8988T (cell line): Measurements from ENCODE around the gene SGTB.
A peak's percentile ranks its signal among the peaks of the same experiment; 100 is the strongest.

Experiments used
- DNase-seq: peaks from one replicate; pipeline ENCODE4 v3.0.0; 2011

The SGTB gene, protein sequence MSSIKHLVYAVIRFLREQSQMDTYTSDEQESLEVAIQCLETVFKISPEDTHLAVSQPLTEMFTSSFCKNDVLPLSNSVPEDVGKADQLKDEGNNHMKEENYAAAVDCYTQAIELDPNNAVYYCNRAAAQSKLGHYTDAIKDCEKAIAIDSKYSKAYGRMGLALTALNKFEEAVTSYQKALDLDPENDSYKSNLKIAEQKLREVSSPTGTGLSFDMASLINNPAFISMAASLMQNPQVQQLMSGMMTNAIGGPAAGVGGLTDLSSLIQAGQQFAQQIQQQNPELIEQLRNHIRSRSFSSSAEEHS

DNA sequence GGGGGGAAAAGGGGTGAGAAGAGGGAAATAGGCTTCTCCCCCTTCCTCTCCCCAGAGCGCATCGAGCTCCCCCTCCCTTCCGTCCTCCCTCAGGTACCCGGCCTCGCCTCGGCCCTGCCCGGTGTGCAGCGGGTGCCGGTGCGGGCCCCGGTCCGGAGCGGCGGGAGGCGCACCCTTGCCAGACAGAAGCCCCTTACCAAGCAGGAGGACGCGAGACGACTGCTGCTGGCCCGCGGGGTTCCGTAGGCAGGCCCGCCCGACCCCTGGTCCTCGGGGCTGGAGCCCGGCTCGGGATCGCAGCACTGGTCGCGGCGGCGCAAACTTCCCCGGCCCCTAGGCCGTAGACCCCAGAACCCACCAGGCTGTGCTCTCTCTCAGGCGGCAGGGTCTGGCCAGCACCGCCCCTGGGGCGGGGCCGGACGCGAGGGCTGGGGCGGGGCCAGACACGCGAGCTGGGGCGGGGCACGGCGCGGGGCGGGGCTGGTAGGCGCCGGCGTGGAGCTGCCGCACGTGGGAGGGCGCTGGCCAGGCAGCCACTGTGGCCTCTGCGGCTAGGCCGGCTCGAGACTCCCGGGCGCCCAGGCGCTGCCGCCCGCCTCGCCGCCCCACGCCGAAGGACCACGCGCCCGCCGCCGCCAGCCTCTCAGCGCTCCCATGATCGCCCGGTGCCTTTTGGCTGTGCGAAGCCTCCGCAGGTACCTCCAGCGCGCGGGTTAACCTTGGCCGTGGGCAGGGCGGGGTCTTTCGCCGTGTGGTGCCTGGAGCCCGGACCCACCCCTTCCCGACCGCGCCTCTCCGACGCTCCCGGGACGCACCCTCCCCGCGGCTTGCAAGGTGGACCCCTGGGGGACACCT lies at the start of gene SGTB, which contains the start of gene NLN:
Gene SGTB (minus strand): TSS at position 390 of the 855 bp plus-strand sequence. CDS start 1,302 bp downstream, outside the sequence.
Gene NLN (plus strand): TSS at position 486 of the 855 bp plus-strand sequence. CDS start 169 bp downstream, at position 655.
- DNase-seq, result peak; percentile 61

DNA sequence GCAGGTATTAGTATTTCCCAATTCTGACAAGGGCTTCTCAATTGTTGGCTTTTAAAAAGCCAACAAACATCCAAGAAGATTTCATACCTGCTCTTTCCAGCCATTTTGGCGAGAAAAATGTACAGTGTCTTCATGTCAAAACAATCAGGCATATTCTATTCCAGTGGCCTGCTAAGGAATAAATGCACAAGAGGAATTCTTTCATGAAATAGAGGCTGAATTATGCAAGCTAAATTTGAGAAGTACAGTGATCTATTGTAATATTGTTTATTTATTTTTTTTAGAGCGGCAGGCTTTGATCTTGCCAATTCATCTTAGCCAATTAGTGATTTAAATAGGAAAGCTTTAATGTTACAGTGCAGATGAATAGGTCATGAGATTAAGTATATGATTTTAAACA lies 49.4 kb upstream of the SGTB start:
- DNase-seq, result no peak

DNA sequence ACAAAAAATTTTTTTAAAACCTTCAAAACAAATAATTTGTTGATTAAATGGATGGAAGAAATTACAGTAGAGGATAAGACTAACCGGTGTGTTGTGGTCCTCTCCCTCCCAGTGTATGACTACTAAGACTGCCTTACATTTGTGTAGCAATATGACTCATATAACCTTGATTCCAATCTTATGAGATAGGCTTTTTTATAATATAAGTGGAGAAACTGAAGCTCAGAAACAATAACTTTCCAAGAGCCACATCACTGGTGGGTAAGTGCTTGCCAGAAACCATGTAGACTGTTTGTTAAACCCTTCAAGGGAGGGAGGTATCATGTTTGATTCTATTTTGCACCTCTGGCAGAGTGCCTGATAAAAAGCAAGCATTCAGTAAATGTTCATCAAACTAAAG lies 47.6 kb upstream of the SGTB start:
- no peak for DNase-seq

DNA sequence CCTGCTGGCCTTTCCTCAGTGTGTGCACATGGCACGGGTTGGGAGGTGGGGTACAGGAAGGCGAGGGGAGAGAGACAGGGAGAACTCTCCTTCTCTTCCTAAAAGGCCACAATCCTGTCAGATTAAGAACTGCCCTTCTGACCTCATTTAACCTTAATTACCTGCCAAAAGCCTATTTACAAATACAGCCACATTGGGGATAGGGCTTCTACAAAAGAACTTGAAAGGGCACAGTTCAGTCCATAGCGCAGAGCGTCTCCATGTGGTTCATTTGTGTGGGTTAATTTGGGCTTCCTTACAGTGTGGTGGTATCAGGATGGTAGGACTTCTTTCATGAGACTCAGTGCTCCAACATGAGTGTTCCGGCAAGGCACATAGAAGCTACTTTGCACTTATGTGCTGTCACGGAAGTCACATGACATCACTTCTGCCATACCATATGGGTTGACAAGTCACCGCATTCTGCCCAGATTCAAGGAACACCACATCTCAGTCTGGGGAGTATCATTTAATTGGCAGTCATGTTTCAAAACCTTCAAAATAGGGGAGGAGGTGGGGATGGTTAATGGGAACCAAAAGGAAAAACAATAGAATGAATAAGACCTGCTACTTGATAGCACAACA lies 46.9 kb upstream of the SGTB start:
- DNase-seq, result no peak

DNA sequence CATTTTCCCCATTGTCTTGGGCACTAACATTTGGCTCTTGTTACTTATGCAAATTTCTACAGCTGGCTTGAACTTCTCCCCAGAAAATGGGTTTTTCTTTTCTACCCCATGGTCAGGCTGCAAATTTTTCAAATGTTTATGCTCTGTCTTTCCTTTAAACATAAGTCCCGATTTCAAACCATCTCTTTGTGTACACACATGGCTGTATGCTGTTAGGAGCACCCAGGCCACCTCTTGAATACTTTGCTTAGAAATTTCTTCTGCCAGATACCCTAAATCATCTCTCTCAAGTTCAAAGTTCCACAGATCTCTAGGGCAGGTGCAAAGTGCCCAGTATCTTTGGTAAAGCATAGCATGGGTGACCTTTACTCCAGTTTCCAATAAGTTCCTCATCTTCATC lies 45.7 kb upstream of the SGTB start:
- no peak for DNase-seq

DNA sequence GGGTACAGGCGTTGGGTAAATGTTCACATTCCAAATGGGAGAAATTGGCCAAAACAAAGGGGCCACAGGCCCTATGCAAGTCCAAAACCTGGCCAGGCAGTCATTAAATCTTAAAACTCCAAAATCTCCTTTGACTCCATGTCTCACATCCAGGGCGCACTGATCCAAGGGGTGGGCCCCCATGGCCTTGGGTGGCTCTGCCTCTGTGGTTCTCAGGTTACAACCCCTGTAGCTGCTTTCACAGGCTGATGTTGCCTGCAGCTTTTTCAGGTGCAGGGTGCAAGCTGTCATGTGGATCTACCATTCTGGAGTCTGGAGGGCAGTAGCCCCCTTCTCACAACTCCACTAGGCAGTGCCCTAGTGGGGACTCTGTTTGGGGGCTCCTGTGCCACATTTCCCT lies 44.9 kb upstream of the SGTB start:
- no peak for DNase-seq

DNA sequence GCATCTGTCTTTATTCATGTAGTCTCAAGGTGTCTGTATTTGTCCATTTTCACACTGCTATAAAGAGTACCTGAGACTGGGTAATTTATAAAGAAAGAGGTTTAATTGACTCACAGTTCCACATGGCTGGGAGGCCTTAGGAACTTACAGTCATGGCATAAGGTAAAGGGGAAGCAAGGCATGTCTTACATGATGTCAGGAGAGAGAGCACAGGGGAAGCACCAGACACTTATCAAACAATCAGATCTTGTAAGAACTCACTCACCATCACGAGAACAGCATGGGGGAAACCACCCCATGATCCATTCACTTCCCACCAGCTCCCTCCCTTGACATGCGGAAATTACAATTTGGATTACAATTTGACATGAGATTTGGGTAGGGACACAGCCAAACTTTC lies 44.3 kb upstream of the SGTB start:
- DNase-seq, result no peak

DNA sequence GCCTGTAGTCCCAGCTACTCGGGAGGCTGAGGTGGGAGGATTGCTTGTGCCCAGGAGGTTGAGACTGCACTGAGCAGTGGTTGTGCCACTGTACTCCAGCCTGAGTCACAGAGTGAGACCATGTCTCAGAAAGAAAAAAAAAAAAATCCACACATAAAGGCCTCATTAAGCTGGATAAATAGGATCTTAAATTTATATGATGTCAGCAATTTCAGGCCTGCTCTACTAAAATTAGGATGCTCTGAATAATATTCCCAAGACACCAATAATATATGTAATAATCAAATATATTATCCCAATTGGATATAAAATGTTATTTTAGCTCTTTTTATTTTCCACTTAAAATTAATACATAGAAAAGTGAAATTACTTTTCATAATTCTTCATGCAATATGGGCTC lies 43.7 kb upstream of the SGTB start:
- no peak for DNase-seq

DNA sequence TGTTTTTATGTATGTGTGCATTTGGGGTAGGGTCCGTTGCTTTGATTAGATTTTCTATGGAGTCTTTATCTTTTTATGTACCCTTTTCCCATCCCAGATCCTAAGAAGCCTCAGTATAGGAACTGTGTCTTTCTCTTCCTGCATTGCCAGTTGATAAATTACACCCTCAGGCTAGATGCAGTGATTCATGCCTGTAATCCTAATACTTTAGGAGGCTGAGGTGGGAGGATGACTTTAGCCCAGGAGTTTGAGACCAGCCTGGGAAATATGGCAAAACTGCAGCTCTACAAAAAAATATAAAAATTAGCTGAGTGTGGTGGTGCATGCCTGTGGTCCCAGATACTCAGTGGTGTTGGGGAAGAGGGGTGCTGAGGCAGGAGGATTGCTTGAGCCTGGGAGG lies 40.3 kb upstream of the SGTB start:
- no peak for DNase-seq

DNA sequence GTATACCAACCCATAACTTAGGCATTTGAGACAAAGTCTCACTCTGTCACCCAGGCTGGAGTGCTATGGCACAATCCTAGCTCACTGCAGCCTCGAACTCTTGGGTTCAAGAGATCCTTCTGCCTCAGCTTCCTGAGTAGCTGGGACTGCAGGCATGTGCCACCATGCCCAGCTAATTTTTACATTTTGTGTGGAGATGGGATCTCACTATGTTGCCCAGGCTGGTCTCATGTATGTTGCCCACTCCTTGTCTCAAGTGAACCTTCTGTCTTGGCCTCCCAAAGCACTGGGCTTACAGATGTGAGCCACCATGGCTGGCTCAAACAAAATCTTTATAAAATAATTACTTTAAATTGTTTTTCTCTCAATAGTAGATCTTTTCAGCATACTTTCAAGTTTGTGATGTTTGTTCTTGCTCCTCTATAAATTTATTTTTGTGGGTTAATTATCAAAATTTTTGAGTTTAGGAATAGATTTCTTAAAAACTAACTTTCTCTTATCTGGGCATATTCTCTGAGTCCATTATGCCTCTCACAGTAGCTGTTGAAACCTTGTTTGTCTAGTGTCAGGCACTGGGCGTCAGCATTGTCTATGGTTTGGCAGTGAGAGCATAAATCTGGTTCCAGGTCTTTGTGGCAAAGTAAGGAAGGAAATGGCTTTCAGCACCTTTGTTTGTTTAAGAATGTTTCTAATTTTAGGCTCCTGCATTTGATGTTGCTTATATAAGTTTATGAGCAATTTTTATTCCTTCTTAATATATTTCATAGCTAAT lies 38.8 kb upstream of the SGTB start:
- DNase-seq, result no peak

DNA sequence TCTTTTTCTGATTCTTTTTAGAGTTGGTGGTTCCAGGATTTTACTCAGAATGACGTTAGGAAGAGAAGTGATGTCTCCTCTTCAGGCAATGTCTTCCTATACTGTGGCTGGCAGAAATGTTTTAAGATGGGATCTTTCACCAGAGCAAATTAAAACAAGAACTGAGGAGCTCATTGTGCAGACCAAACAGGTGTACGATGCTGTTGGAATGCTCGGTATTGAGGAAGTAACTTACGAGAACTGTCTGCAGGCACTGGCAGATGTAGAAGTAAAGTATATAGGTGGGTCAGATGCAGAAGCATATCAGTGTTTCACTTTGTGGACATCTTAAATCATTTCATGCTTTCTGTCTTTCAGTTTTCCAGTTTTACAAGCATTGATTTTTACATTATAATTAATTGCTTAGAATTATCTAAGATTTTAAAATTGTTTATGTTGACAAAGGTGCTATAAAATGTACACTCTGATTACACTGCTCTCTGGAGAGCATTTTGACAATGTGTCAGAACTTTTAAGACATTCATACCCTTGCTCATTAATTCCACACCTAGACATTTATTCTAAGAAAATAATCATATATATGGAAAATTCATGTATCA lies 36.7 kb upstream of the SGTB start:
- no peak for DNase-seq

DNA sequence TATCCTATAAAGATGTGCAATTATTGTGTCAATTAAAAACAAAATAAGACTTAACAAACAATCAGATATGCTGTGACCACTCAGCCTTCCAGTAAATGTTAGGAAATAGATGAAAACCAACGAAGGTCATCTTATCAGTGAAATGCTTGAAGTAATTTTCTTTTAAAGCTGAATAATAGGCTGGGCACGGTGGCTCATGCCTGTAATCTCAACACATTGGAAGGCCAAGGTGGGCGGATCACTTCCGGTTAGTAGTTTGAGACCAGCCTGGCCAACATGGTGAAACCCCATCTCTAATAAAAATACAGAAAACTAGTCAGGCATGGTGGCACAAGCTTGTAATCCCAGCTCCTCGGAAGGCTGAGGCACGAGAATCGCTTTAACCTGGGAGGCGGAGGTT lies 31.3 kb upstream of the SGTB start:
- DNase-seq, result no peak

DNA sequence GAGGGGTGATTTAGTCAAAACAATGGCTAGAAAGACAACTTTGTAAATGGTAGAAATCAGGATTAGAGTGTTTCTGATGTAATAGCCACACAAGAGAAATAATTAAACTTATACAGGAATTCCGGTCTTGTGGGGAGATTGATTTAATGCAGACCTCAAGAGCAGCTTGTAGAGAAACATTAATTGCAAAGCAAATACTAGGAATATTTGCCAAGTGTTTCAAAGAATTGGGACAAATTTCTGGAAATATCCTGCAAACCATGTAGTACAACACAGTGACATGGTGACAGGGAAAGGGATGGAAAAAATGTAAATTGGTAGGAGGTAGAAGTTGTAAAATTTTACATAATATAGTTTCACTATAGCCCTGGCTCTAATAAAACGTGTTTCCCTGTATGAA lies 29.0 kb upstream of the SGTB start:
- no peak for DNase-seq

DNA sequence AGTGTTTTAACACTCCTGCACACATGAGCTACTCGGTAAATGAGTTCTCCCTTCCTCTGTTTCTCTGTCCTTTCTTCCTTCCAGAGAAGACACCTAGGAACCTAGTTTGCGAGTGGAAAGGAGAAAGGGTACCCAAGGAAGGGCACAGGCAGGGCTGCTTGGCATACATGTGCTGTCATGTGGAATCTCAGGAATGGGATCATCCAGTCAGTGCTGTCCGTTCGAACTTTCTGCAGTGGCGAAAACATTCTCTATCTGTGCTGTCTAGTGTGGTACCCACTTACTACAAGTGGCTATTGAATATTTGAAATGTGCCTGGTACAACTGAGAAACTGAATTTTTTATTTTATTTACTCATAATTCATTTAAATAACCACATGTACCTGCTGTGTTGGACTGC lies 28.0 kb upstream of the SGTB start:
- DNase-seq, result no peak

DNA sequence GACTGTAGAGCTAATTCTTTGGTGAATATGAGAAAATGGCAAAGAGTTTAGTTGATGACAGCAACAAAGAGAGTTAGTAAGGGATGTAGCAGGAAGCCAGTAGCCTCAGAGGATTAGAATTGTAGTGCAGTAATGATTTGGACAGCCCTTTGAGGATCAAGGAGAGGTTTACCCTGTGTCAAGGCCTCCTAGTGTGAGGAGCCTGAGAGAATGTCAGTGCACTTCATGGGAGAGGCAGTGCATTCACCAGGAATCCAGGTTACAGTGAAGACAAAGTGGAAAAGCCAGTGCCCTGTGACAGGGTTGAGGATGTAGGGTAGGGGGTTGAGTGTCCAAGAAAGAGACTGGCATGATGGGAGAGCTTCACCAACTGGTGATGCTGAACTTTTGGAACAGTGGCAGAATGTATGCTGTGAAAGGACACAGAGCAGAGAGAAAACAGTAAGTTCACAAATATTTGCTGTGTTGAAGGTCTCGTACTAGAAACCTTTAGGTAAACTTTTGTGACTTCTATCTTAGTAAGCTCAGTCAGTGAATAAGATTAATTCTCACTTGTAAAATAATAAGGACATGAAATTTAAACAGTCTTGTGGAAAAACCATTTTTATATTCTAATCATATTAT lies 27.4 kb upstream of the SGTB start:
- DNase-seq, result no peak

DNA sequence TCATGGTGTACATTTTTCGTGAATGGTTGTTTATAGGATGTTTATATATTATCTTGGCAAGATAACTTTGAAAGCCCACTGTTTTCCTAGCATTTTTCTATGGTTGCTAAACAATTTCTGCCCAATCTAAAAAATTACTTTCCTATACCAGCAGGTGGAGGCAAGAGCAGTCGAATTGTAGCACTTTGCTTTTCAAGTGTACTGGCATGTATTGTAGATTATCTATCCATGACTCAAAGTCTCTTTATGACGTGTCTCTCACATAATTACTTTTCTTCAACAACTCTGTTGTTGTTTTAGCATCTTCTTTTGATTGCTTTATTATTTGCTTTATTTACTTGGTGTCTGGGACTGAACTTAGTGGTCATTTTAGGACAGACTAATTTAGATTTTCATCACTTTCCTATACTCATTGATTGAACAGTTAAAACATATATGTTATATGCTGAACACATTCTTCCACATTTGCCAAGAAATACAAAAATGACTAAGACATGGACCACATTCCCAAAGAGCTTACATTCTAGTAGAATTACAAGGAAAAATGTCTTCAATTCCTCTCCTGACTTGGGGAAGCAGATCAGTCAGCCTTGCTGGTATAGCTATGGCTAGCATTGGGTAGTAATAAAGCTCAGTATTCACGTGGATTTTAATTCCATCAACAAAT lies 20.8 kb upstream of the SGTB start:
- DNase-seq, result peak; percentile 28

DNA sequence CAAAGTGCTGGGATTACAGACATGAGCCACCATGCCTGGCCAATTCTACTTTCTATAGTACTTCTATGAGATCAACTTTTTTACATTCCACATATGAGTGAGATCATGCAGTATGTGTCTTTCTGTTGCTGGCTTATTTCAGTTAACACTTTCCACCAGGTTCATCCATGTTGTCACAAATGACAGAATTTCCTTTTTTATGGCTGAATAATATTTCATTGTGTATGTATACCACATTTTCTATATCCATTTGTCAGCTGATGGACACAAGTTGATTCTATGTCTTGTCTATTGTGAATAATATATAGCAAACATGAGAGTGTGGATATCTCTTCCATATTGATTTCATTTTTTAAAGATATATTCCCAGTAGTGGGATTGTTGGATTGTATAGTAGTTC lies 17.3 kb upstream of the SGTB start:
- no peak for DNase-seq

DNA sequence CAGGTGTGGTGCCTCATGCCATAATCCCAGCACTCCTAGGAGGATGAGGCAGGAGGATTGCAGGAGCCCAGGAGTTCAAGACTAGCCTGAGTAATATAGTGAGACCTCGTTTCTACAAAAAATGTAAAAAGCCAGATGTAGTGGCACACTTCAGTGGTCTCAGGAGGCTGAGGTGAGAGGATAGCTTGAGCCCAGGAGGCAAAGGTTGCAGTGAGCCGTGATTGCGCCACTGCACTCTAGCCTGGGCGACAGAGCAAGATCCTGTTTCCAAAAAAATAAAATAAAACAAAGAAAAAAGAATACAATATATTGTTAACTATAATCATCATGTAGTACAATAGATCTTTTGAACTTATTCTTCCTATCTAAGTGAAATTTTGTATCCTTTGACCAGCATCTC lies 16.4 kb upstream of the SGTB start:
- DNase-seq, result no peak

DNA sequence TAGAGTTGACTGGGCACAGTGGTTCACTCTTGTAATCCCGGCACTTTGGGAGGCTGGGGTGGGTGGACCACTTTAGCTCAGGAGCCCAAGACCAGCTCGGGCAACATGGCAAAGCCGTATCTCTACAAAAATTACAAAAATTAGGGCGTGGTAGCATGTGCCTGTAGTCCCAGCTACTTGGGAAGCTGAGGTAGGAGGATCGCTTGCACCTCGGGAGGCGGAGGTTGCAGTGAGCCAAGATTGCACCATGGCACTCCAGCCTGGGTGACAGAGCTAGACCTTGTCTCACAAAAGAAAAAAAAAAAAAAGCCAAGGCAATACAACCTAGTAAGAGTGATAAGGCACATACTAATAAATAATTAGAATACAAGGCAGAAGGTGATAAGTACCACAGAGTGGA lies 15.9 kb upstream of the SGTB start:
- DNase-seq, result no peak

DNA sequence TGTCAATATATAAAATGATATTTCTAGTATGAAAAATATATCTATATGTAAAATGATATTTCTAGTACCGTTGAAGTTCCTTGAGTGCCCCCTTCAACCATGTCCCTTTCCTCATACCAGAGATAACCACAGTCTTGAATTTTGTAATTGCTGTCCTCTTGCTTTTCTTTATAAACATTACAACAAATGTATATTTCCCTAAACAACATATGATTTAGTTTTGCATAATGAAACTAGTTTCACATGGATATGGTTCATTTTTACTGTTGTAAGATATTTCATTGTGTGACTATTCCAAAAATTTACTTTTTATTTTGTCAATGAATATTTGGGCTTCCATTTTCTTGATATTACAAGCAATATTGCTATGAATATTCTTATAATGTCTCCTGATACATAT lies 14.1 kb upstream of the SGTB start:
- no peak for DNase-seq

DNA sequence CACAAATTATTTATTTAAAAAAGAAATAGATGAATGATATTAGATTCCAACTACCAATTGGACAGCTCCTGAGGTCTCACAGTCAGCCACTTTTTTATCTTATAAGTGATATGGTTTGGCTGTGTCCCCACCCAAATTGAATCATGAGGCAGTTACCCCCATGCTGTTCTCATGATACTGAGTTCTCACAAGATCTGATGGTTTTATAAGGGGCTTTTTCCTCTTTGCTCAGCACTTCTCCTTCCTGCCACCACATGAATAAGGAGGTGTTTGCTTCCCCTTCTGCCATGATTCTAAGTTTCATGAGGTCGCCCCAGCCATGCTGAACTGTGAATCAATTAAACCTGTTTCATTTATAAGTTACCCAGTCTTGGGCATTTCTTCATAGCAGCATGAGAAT lies 13.0 kb upstream of the SGTB start:
- no peak for DNase-seq
